IMR-90 (cell line): ENCODE results near the gene UNC13B. TPM values are rescaled to one million over a fixed set of nuclear protein-coding genes. Genes with fewer than 3 reads are reported as not detected.

ENCODE experiments used
- ATAC-seq: fragments of 200-7000 bp; cut with Tn5 transposase; 2 replicates; pipeline ENCODE4 v1.9.1; 2020; ENCODE audit warnings: low read depth, mild to moderate bottlenecking, moderate library complexity
- BruUV-seq: library from RNA; stranded (reverse); fragments of 400-500 nt; replicated peaks from 2 replicates; lab custom pipeline; 2021; lab: Mats Ljungman, UMichigan
- CTCF ChIA-PET: fragments of 300-600 bp; formaldehyde crosslinking; extraction: SDS; loops from one replicate; lab custom pipeline; 2021; ENCODE audit warnings: antibody characterized with exemption; lab: Yijun Ruan, JAX
- POLR2A ChIA-PET: fragments of 300-600 bp; sonication (Branson Sonifier 250); formaldehyde crosslinking; loops from one replicate; lab custom pipeline; 2022; ENCODE audit warnings: antibody characterized with exemption; ENCODE audit not compliant: unreplicated experiment; lab: Charles Lee
- DNase-seq: peaks from one replicate; pipeline ENCODE4 v3.0.0; 2013
- H2AFZ ChIP-seq: replicated peaks from 2 replicates; pipeline ENCODE3; 2013; ENCODE audit warnings: low read length, mild to moderate bottlenecking; ENCODE audit not compliant: poor library complexity
- H2AK5ac ChIP-seq: 2 replicates; pipeline ENCODE4 v1.6.1; 2013; ENCODE audit warnings: low read depth, low read length, inconsistent platforms
- H2AK9ac ChIP-seq: replicated peaks from 2 replicates; pipeline ENCODE3; 2013; ENCODE audit warnings: mild to moderate bottlenecking, low read depth, low read length, moderate library complexity; ENCODE audit not compliant: poor library complexity
- H2BK120ac ChIP-seq: 2 replicates; pipeline ENCODE4 v1.6.1; 2013; ENCODE audit warnings: low read depth, low read length, inconsistent platforms
- H2BK15ac ChIP-seq: 3 replicates; pipeline ENCODE4 v1.6.1; 2013; ENCODE audit warnings: low read depth, low read length, inconsistent platforms
- H2BK20ac ChIP-seq: 2 replicates; pipeline ENCODE4 v1.6.1; 2013; ENCODE audit warnings: low read depth, mild to moderate bottlenecking, inconsistent platforms, low read length, moderate library complexity
- H2BK5ac ChIP-seq: 2 replicates; pipeline ENCODE4 v1.6.1; 2013; ENCODE audit warnings: mild to moderate bottlenecking, low read depth, low read length, inconsistent platforms; ENCODE audit not compliant: poor library complexity, severe bottlenecking
- H3K14ac ChIP-seq: replicated peaks from 2 replicates; pipeline ENCODE4 v1.6.1; 2013; ENCODE audit warnings: low read depth, low read length, inconsistent platforms
- H3K18ac ChIP-seq: 2 replicates; pipeline ENCODE4 v1.6.1; 2013; ENCODE audit warnings: low read depth, low read length, control low read depth
- H3K23ac ChIP-seq: 2 replicates; pipeline ENCODE4 v1.6.1; 2013; ENCODE audit warnings: low read depth, low read length, inconsistent platforms
- H3K27ac ChIP-seq: 2 replicates; pipeline ENCODE4 v1.5.1; 2013; ENCODE audit warnings: mild to moderate bottlenecking, control low read depth, low read length; ENCODE audit not compliant: insufficient read depth
- H3K27me3 ChIP-seq: 2 replicates; pipeline ENCODE4 v1.6.1; 2013; ENCODE audit warnings: low read length; ENCODE audit not compliant: control insufficient read depth, insufficient read depth
- H3K36me3 ChIP-seq: 2 replicates; pipeline ENCODE4 v1.6.1; 2013; ENCODE audit warnings: low read length, mixed read lengths; ENCODE audit not compliant: control insufficient read depth, insufficient read depth
- H3K4ac ChIP-seq: 2 replicates; pipeline ENCODE4 v1.6.1; 2013; ENCODE audit warnings: low read depth, low read length, inconsistent platforms
- H3K4me1 ChIP-seq: 2 replicates; pipeline ENCODE4 v1.6.1; 2013; ENCODE audit warnings: low read length, mixed read lengths; ENCODE audit not compliant: control insufficient read depth, insufficient read depth
- H3K4me2 ChIP-seq: 2 replicates; pipeline ENCODE4 v1.6.1; 2013; ENCODE audit warnings: low read depth, mild to moderate bottlenecking, control low read depth, low read length, moderate library complexity
- H3K4me3 ChIP-seq: 2 replicates; pipeline ENCODE4 v1.5.1; 2013; ENCODE audit warnings: low read depth, mild to moderate bottlenecking, control low read depth, low read length, moderate library complexity; ENCODE audit not compliant: insufficient read depth
- H3K56ac ChIP-seq: 2 replicates; pipeline ENCODE4 v1.6.1; 2013; ENCODE audit warnings: low read length, inconsistent platforms; ENCODE audit not compliant: insufficient read depth; ENCODE audit errors: extremely low read depth
- H3K79me1 ChIP-seq, 2 experiments: 2 replicates each; pipeline ENCODE4 v1.6.1; 2013; ENCODE audit warnings: low read length in 2 of 2, inconsistent platforms in 1 of 2, low read depth in 1 of 2
- H3K9ac ChIP-seq: 2 replicates; pipeline ENCODE4 v1.6.1; 2013; ENCODE audit warnings: low read depth, low read length, control low read depth
- H3K9me1 ChIP-seq: 2 replicates; pipeline ENCODE4 v1.6.1; 2013; ENCODE audit warnings: low read length, inconsistent platforms; ENCODE audit not compliant: insufficient read depth
- H3K9me3 ChIP-seq: 2 replicates; pipeline ENCODE4 v1.6.1; 2013; ENCODE audit warnings: low read length; ENCODE audit not compliant: control insufficient read depth, insufficient read depth
- H4K20me1 ChIP-seq: 2 replicates; pipeline ENCODE4 v1.6.1; 2013; ENCODE audit warnings: low read length, inconsistent platforms; ENCODE audit not compliant: insufficient read depth
- H4K5ac ChIP-seq: 2 replicates; pipeline ENCODE4 v1.6.1; 2013; ENCODE audit warnings: mild to moderate bottlenecking, low read depth, low read length, control low read depth
- H4K8ac ChIP-seq, 2 experiments: 2 replicates each; pipeline ENCODE4 v1.6.1; 2013; ENCODE audit warnings: low read depth in 2 of 2, low read length in 2 of 2, control low read depth in 1 of 2, inconsistent platforms in 1 of 2
- H4K91ac ChIP-seq: 2 replicates; pipeline ENCODE4 v1.6.1; 2013; ENCODE audit warnings: low read depth, low read length, inconsistent platforms; ENCODE audit not compliant: insufficient read depth
- BHLHE40 ChIP-seq: fragments of 150-350 bp; IDR thresholded peaks from 2 replicates; pipeline ENCODE4 v1.6.1; 2016; ENCODE audit warnings: mild to moderate bottlenecking, low read depth, low read length
- CEBPB ChIP-seq: IDR thresholded peaks from 2 replicates; pipeline ENCODE4 v1.6.1; 2012; ENCODE audit warnings: low read depth, low read length, improper control_type of control experiment
- CHD1 ChIP-seq: IDR thresholded peaks from 2 replicates; pipeline ENCODE4 v1.6.1; 2012; ENCODE audit warnings: low read depth, low read length, improper control_type of control experiment
- RFX5 ChIP-seq: IDR thresholded peaks from 2 replicates; pipeline ENCODE4 v1.8.0; 2012; ENCODE audit warnings: low read depth, mild to moderate bottlenecking, low read length, moderate library complexity
- SMC3 ChIP-seq: fragments of 150-350 bp; IDR thresholded peaks from 2 replicates; pipeline ENCODE4 v1.6.1; 2016; ENCODE audit warnings: low read depth, mild to moderate bottlenecking, antibody characterized with exemption, low read length, moderate library complexity
- WGBS, 2 experiments: methylation state at CpG; one replicate each; pipeline versions ENCODE4 v1.1.5 to v1.1.7; 2013; ENCODE audit warnings: missing lambda C conversion rate in 2 of 2; ENCODE audit not compliant: insufficient read length in 1 of 2; ENCODE audit errors: extremely low coverage in 2 of 2; 5-methylcytosine and 5-hydroxymethylcytosine counted together
- dilution Hi-C: fragments of 300-500 bp; cut with HindIII; formaldehyde crosslinking; loops from one replicate; pipeline ENCODE4 v1.14.3; 2018; ENCODE audit warnings: low sequenced_read_pairs; ENCODE audit not compliant: unreplicated experiment
- in situ Hi-C: fragments of 300-500 bp; cut with MboI; formaldehyde crosslinking; loops from 3 replicates; pipeline ENCODE4 v1.14.3; 2019; ENCODE audit warnings: low sequenced_read_pairs, inconsistent platforms, mixed read lengths
- intact Hi-C: fragments of 100-400 bp; cut with micrococcal nuclease; formaldehyde crosslinking; loops from 2 replicates; pipeline ENCODE4 v1.10.0; 2022
- polyA plus RNA-seq, 3 experiments: library from polyadenylated mRNA; depleted of rRNA; stranded (reverse); fragments of >200 nt; gene quantifications; 2 replicates each; pipeline ENCODE4 v1.2.3, GENCODE V29; 2012; ENCODE audit warnings: low replicate concordance in 1 of 3
- total RNA-seq: library from RNA; depleted of rRNA; stranded (reverse); fragments of >200 nt; gene quantifications from 2 replicates; pipeline ENCODE4 v1.2.3, GENCODE V29; 2012

The UNC13B gene
- total and polyA plus RNA-seq, 2 of the 4 experiments (the other 2 are of a cell fraction), result 7.5 to 14.3 TPM

GRCh38 chr9:35229066-35229778 is 67.4 kb downstream of the UNC13B start:
- in situ Hi-C loops (no loop called here), dilution Hi-C loops (no loop called here), intact Hi-C loops (no loop called here)
- ChIA-PET CTCF (no interaction called here), POLR2A (interaction anchor here (0.5 kb wide), 1 partner anchor 109 kb away, joined by 3 read pairs; no protein-coding TSS in a partner anchor)
- Histone ChIP-seq H3K14ac (no peak overlapping the region), H4K91ac (no peak overlapping the region), H3K27ac (no peak overlapping the region), H2BK5ac (no peak overlapping the region), H3K18ac (no peak overlapping the region), H3K56ac (no peak overlapping the region), H4K8ac (no peak overlapping the region), H2BK20ac (no peak overlapping the region), H3K36me3 (no peaks in the 10 kb centered on the region), H3K27me3 (no peaks in the 10 kb centered on the region), H4K20me1 (no peaks in the 10 kb centered on the region), H3K4ac (no peak overlapping the region), H2AK5ac (no peak overlapping the region), H3K79me1 (no peaks in the 10 kb centered on the region; a peak in 1 of 4 replicates), H2BK15ac (no peak overlapping the region), H2AK9ac (no peak overlapping the region), H3K23ac (no peak overlapping the region), H3K9me1 (0 out of 2 replicates have a peak, but pooled peaks cover 2% of the 10 kb centered on the region), H3K4me2 (no peak overlapping the region), H4K5ac (no peak overlapping the region), H3K4me3 (no peak overlapping the region), H3K9ac (no peak overlapping the region), H2BK120ac (no peak overlapping the region), H3K9me3 (no peaks in the 10 kb centered on the region), H3K4me1 (no peaks in the 10 kb centered on the region), H2AFZ (no peak overlapping the region)
- BruUV-seq, result no TSS peak
- TF ChIP-seq CHD1 (no peak), SMC3 (no peak), BHLHE40 (no peak), RFX5 (no peak), CEBPB (no peak)
- no peak for DNase-seq
- WGBS, 2 experiments, result no CpG with 5 or more reads among the region's 1 CpG
- no peak for ATAC-seq
